ENCODE results near the gene ADAMTS9.

Gene ADAMTS9

GRCh38 chr3:64619216-64619615, 68.6 kb downstream of the ADAMTS9 start:
- DNase-seq (ENCODE audit: low read depth in 3 of 3, low spot score in 1 of 3), result no peak

GRCh38 chr3:64617610-64618009, 70.2 kb downstream of the ADAMTS9 start:
- DNase-seq (ENCODE audit: low read depth in 3 of 3, low spot score in 1 of 3), result no peak

DNA sequence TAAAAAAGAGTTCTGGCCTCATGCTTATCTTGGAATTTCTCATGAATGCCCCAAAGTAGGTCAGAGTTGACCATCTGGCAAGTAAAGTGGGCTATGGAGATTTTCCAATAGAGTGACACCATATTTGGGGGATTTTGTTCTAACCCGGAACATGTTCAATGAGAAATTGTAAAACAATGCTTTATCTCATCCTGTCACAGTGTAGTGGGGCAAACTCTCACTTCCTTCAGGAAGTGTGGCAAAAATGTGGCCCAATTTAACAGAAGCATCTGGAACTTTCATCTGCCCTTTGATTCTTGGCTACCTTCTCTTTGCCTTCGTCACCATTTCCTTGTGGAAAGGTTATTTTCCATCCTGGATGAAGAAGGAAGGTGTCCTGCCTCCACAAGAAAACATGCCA, 70.8 kb downstream of the ADAMTS9 start:
- no peak for DNase-seq (ENCODE audit: low read depth in 3 of 3, low spot score in 1 of 3)

GRCh38 chr3:64612916-64613526, 74.8 kb downstream of the ADAMTS9 start:
- no peak for DNase-seq (ENCODE audit: low read depth in 3 of 3, low spot score in 1 of 3)

DNA sequence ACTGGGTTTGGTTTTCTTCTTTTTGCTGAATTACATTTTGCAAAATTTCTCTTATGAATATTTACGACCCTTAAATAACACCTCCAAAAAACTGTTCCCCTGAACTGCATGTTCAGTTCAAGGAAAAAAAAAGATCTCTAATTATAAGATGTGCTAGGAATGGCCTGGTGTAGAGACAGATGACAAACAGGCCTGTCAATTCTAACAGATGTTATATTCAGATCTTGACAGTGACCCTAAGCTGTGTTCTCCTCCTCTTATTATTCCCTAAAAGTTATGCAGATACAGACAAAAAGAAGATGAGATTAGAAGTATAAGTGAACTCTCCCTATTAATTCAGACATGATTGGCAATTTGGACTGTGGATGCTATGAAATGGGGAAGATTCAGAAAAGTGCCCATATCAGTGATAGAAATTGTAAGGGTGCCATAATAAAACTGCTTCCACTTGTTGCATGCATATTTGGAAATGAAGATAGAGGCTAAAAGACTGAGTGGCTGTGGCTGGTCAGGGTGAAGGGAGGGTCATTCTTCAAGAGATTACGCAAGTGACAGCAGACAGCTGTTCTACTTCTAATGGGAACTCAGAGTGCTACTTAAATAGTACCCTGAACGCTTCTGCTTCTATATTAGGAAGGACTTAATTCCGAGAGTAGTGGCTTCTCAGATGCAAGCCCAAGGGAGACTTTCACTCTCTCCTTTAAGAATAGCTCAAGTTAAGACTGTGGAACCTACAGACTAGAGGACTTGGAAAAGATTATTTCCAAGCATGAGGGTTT, 75.5 kb downstream of the ADAMTS9 start:
- DNase-seq (ENCODE audit: low read depth in 3 of 3, low spot score in 1 of 3), result no peak

GRCh38 chr3:64608741-64609140, 79.1 kb downstream of the ADAMTS9 start:
- no peak for DNase-seq (ENCODE audit: low read depth in 3 of 3, low spot score in 1 of 3)

- DNase-seq (ENCODE audit: low read depth in 3 of 3, low spot score in 1 of 3), result no peak
Observed at GRCh38 chr3:64607032-64607551, 80.7 kb downstream of the ADAMTS9 start.

DNA sequence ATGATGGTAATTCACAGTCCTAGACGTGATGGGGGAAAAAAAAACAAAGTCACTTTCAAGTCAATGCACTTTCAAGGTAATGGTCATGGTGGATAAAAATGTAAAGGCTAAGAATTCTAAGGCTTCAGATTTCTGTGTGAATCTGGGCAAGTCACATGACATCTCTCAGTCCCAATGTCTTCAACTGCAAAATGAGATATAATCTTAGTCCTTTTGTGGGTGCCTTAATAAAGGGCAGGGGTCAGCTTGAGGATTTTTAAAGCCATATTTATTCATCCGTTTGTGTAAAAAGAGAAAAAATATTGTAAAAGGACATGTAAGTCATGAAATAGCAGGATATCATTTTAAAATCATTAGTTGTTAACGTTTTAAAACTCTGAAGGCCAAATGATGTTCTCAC, 83.5 kb downstream of the ADAMTS9 start:
- DNase-seq (ENCODE audit: low read depth in 3 of 3, low spot score in 1 of 3), result no peak

DNA sequence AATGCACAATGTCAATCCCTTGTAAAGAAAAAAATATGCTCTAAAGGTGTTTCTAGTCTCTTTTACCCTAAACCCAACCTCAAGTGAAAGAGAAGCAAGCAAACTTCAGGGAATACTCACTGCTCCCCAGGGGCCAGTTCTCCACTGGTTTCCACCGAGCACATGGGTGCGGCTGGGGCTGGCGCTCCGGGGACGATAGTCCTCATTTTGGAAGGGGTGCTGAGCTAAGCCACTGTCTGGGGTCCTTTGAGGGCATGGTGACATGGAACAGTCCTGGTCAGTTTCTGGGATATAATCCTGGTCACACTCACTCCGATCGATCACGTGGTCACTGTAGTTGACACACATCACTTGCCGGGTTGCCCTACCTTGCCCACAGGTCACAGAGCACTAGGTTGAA, 86.0 kb downstream of the ADAMTS9 start:
- DNase-seq (ENCODE audit: low read depth in 3 of 3, low spot score in 1 of 3), result no peak

DNA sequence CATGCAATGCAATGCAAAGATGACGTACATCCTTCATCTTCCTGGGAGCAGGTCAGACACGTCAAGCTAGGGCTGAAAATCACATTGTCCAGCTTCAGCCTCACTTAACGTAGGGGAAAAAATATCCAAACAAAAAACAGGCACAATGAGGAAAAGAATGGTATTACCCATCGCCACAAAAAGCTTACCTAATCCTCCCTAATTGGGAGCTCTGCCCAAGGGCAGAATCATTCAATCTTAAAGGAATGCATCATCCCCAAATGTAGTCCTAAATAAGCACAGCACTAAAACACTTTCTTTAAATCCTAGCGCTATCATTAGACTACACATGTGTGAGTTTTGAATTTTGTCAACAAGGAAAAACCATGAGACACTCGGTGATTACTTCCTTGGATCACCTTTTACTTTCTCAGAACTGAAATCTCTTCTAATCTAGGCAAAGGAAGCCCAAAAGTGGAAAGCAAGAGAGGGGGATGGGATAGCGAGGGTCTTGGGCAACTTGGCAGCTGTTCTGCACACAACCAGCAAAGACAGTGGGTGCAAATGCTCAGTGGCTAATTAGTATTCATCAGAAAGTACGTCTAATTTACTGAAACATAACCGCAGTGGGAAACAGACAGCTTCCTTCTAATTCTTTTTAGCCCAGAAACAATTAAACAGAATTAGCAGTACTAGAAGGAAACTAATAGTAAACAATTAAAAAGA, 87.4 kb downstream of the ADAMTS9 start:
- DNase-seq (ENCODE audit: low read depth in 3 of 3, low spot score in 1 of 3), result no peak

DNA sequence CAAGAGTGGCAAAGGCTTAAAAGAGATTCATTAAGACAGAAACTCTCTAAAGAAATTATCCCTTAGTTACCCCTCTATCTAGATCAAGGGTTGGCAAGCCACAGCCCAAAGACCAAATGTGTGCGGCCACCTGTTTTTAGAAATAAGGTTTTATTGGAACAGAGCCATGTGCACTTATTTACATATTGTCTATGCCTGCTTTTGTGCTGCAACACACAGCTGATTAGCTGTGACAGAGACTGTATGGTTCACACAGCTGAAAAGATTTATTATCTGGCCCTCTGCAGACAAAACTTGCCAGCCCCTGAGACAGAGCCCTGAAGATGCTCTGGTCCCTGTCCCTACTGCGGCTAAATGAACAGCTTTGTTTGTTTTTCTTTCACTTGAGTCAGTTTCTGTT, 88.1 kb downstream of the ADAMTS9 start:
- DNase-seq (ENCODE audit: low read depth in 3 of 3, low spot score in 1 of 3), result no peak

- no peak for DNase-seq (ENCODE audit: low read depth in 3 of 3, low spot score in 1 of 3)
Observed at GRCh38 chr3:64595253-64595694, 92.5 kb downstream of the ADAMTS9 start.

GRCh38 chr3:64594134-64594533, 93.7 kb downstream of the ADAMTS9 start:
- no peak for DNase-seq (ENCODE audit: low read depth in 3 of 3, low spot score in 1 of 3)

DNA sequence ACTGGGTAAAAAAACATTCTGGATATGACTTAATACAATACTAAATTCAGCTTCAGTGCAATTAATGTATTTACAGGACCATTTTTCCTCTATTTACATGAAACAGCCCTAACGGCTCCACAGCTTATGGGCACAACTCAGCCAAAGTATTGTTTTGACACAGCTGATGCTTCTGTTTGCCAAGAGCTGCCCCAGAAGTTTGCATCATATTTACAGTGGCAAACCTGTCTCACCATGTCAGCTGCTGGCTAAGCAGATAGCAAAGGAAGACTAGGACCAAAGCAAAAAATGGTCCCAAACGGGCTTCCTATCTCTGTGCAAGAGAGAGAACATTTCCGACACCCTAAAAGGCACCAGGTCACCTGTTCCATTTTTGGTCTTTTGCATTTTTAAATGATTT, 94.5 kb downstream of the ADAMTS9 start:
- DNase-seq (ENCODE audit: low read depth in 3 of 3, low spot score in 1 of 3), result no peak

DNA sequence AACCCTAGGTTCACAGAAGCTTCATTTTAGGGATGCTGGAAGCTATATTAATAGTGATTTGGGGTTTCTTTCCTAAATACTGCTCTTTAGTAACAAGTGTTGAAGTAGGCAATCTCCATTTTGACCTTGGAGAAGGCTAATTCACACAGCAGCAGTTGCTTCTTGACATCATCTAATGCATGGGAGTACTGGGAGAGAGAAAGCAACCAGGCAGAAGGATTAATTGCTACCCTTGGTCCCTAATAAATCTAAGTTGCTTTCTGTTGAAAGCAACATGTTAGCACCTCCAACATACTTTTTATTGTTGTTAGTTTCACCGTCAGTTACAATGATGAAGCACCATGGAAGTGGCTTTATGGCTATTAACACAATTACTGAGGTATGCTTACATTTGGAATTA, 96.2 kb downstream of the ADAMTS9 start:
- no peak for DNase-seq (ENCODE audit: low read depth in 3 of 3, low spot score in 1 of 3)

DNA sequence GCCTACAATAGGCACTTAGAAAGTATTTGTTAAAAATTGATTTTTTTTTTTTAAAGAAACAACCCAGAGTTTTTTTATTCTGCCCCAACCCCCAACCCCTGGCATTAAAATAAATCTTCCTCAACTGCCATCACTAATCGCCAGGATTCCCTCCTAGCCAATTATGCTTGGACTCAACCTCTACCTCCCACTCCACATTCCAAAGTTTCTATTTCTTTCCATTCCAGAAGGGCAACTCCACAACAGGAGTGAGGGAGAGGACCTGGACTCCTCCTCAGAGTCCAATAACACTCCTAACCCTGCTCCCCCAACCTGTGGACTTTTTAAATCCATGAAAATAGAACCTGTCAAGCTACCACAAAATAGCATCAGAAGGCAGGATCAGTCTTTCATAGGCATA, 99.4 kb downstream of the ADAMTS9 start:
- no peak for DNase-seq (ENCODE audit: low read depth in 3 of 3, low spot score in 1 of 3)

- DNase-seq (ENCODE audit: low read depth in 3 of 3, low spot score in 1 of 3), result no peak
Observed at GRCh38 chr3:64586952-64587351, 100.8 kb downstream of the ADAMTS9 start.

GRCh38 chr3:64584179-64584578, 103.6 kb downstream of the ADAMTS9 start:
- no peak for DNase-seq (ENCODE audit: low read depth in 3 of 3, low spot score in 1 of 3)

- no peak for DNase-seq (ENCODE audit: low read depth in 3 of 3, low spot score in 1 of 3)
Observed at GRCh38 chr3:64578797-64579196, 109.0 kb downstream of the ADAMTS9 start.

GRCh38 chr3:64578062-64578770, 109.6 kb downstream of the ADAMTS9 start:
- DNase-seq (ENCODE audit: low read depth in 3 of 3, low spot score in 1 of 3), result no peak

- DNase-seq (ENCODE audit: low read depth in 3 of 3, low spot score in 1 of 3), result no peak
Observed at GRCh38 chr3:64576211-64576775, 111.5 kb downstream of the ADAMTS9 start.
